Chondrocyte (in vitro differentiated cells): Measurements from ENCODE around the gene ENTR1. TPM values are rescaled to one million over a fixed set of nuclear protein-coding genes. Genes with fewer than 3 reads are reported as not detected.

ENCODE experiments used
- DNase-seq: peaks from one replicate; pipeline ENCODE4 v3.0.0; 2021; ENCODE audit warnings: mixed read lengths, low spot score
- H3K27ac Mint-ChIP-seq: one replicate; pipeline ENCODE4 v1.8.0; 2021; ENCODE audit warnings: mild to moderate bottlenecking, moderate library complexity, mixed read lengths; ENCODE audit not compliant: unreplicated experiment
- H3K27me3 Mint-ChIP-seq: 2 replicates; pipeline ENCODE4 v1.8.0; 2021; ENCODE audit warnings: low read depth, mixed read lengths
- H3K36me3 Mint-ChIP-seq: 2 replicates; pipeline ENCODE4 v1.8.0; 2021; ENCODE audit warnings: low read depth, mixed read lengths
- H3K4me1 Mint-ChIP-seq: 2 replicates; pipeline ENCODE4 v1.8.0; 2021; ENCODE audit warnings: low read depth, mild to moderate bottlenecking, mixed read lengths
- H3K4me3 Mint-ChIP-seq: one replicate; pipeline ENCODE4 v1.8.0; 2021; ENCODE audit warnings: mild to moderate bottlenecking, moderate library complexity, mixed read lengths; ENCODE audit not compliant: unreplicated experiment
- H3K9me3 Mint-ChIP-seq: 2 replicates; pipeline ENCODE4 v1.8.0; 2021; ENCODE audit warnings: low read depth, mixed read lengths
- total RNA-seq: library from RNA; stranded (reverse); gene quantifications from 3 replicates; pipeline ENCODE4 v1.2.1, GENCODE V29; 2021
- TF ChIP-seq, protein P1 (sequence below): fragments of 200-600 bp; sonication (generic); IDR thresholded peaks from 2 replicates; pipeline ENCODE4 v1.5.0; 2021; ENCODE audit warnings: antibody characterized with exemption, mild to moderate bottlenecking, moderate library complexity

Gene ENTR1
- total RNA-seq, 1 donor from 2014 or later: 49.6 TPM

DNA sequence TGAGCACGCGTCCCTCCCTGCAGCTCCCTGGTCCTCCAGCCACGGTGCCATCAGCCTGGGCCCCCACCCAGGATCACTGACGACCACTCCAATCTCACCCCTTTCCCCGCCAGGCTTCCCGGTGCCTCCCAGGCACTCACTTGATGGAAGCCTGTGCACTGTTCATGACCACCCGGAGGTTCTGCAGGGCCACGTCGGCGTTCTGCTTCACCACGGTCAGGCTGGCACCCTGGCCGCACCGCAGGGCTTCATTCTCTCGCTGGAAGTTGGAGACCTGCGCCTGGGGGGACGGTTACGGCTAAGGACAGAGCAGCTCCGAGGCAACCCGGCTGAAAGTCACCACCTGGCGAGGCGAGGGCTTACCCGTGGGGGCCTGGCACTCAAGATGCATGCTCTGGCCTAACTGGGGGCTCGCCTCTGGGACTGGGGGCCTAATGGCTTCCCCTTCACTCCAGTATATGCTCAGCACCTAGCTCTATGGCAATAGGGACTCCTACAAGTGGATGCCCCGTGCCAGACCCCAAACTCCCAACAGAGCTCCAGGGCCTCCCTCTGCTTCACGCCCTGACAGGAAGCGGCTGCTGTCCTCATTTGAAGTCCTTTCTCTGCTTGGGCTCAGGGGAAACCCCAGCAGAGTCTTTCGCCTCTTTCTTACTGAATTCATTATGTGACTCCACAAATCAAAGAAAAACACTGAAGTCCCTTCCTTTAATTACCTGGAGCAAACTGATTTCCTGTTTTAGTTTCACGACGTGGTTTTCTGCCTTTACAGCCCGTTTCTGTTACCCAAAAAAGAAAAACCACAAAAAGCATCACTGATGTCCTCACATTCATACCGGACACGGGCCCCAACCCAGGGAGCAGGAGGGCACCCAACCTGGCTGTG is 6.3 kb downstream of the ENTR1 start:
- Mint-ChIP-seq H3K27me3 (no peaks in the 10 kb centered on the region), H3K9me3 (no peaks in the 10 kb centered on the region), H3K4me3 (no peak overlapping the region), H3K4me1 (peaks cover 12% of the 10 kb centered on the region), H3K27ac (no peak overlapping the region), H3K36me3 (peaks cover 22% of the 10 kb centered on the region)
- TF ChIP-seq, protein P1, sequence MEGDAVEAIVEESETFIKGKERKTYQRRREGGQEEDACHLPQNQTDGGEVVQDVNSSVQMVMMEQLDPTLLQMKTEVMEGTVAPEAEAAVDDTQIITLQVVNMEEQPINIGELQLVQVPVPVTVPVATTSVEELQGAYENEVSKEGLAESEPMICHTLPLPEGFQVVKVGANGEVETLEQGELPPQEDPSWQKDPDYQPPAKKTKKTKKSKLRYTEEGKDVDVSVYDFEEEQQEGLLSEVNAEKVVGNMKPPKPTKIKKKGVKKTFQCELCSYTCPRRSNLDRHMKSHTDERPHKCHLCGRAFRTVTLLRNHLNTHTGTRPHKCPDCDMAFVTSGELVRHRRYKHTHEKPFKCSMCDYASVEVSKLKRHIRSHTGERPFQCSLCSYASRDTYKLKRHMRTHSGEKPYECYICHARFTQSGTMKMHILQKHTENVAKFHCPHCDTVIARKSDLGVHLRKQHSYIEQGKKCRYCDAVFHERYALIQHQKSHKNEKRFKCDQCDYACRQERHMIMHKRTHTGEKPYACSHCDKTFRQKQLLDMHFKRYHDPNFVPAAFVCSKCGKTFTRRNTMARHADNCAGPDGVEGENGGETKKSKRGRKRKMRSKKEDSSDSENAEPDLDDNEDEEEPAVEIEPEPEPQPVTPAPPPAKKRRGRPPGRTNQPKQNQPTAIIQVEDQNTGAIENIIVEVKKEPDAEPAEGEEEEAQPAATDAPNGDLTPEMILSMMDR: no peak
- DNase-seq: peak; percentile 86

DNA sequence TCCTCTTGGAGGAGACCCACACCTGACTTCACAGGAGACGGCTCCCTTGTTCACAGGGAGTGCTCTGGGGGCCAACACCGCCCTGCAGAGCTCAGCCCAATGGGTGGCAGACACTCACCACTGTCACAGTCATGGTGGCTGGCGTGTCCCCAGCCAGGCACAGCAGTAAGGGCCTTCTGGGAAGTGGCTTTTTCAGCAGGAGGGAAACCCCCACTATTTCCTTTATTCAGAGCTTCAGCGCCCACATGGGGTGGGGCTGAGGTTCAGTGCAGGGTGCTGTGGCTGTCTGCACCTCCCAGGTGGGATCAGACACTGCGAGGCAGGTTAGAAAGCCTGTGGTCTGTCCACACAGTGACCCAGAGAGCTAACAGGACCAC is 6.9 kb downstream of the ENTR1 start:
- Mint-ChIP-seq H3K27me3 (no peaks in the 10 kb centered on the region), H3K9me3 (no peaks in the 10 kb centered on the region), H3K4me3 (no peak overlapping the region), H3K4me1 (peaks cover 13% of the 10 kb centered on the region), H3K27ac (no peak overlapping the region), H3K36me3 (peaks cover 19% of the 10 kb centered on the region)
- TF ChIP-seq, protein P1: no peak
- DNase-seq: no peak

GRCh38 chr9:136402067-136402466 is 8.3 kb downstream of the ENTR1 start:
- DNase-seq: no peak
- no peaks in the 10 kb centered on the region for H3K27me3 Mint-ChIP-seq
- TF ChIP-seq, protein P1: no peak
- peaks cover 15% of the 10 kb centered on the region for H3K36me3 Mint-ChIP-seq
- H3K27ac Mint-ChIP-seq: no peak overlapping the region
- H3K4me1 Mint-ChIP-seq: peaks cover 17% of the 10 kb centered on the region
- H3K4me3 Mint-ChIP-seq: no peak overlapping the region
- no peaks in the 10 kb centered on the region for H3K9me3 Mint-ChIP-seq

GRCh38 chr9:136401173-136401922 is 9.1 kb downstream of the ENTR1 start:
- no peak for DNase-seq
- H3K36me3 Mint-ChIP-seq: peaks cover 12% of the 10 kb centered on the region
- no peaks in the 10 kb centered on the region for H3K27me3 Mint-ChIP-seq
- no peak overlapping the region for H3K4me3 Mint-ChIP-seq
- TF ChIP-seq, protein P1: no peak
- H3K4me1 Mint-ChIP-seq: peaks cover 17% of the 10 kb centered on the region
- H3K9me3 Mint-ChIP-seq: no peaks in the 10 kb centered on the region
- H3K27ac Mint-ChIP-seq: peak overlapping the region; percentile 18

- peak; percentile 94 for DNase-seq
- peak within 1 kb of the TSS; percentile 84 for H3K4me3 Mint-ChIP-seq
- peaks cover 12% of the 10 kb centered on the region for H3K36me3 Mint-ChIP-seq
- no peaks in the 10 kb centered on the region for H3K27me3 Mint-ChIP-seq
- TF ChIP-seq, protein P1: peak; percentile 96
- no peaks in the 10 kb centered on the region for H3K9me3 Mint-ChIP-seq
- H3K27ac Mint-ChIP-seq: peak within 1 kb of the TSS; percentile 63
- H3K4me1 Mint-ChIP-seq: peaks cover 17% of the 10 kb centered on the region
Observed at GRCh38 chr9:136400038-136400834, 10.2 kb downstream of the ENTR1 start, which contains the start of gene SNAPC4. SNAPC4 (minus strand) TSS chr9:136400170; CDS start chr9:136398428, 1,742 bp downstream.
